GM12873 (cell line): ENCODE measurements around the gene NEDD9.

Experiments used
- CTCF ChIP-seq: IDR thresholded peaks from 2 replicates; pipeline ENCODE4 v1.5.1; 2012; ENCODE audit warnings: low read depth, mild to moderate bottlenecking, moderate library complexity, low read length, control low read depth; ENCODE audit not compliant: insufficient read depth; ENCODE audit errors: missing control alignments

NEDD9 gene

GRCh38 chr6:11153447-11153846 lies 79.0 kb downstream of the NEDD9 start:
- no peak for TF ChIP-seq CTCF

GRCh38 chr6:11152581-11152980 lies 79.9 kb downstream of the NEDD9 start:
- TF ChIP-seq CTCF, result no peak

- TF ChIP-seq CTCF, result no peak
Observed at GRCh38 chr6:11151488-11151887, 81.0 kb downstream of the NEDD9 start.

GRCh38 chr6:11149551-11149950 lies 82.9 kb downstream of the NEDD9 start:
- no peak for TF ChIP-seq CTCF

- TF ChIP-seq CTCF, result no peak
Observed at GRCh38 chr6:11146117-11146826, 86.2 kb downstream of the NEDD9 start.

GRCh38 chr6:11144393-11144851 lies 88.0 kb downstream of the NEDD9 start:
- TF ChIP-seq CTCF, result peak; percentile 92

- TF ChIP-seq CTCF, result no peak
Observed at GRCh38 chr6:11143394-11144371, 88.8 kb downstream of the NEDD9 start.
